ENCODE data around the gene CHPF2. TPM values are rescaled to one million over a fixed set of nuclear protein-coding genes. Genes with fewer than 3 reads are reported as not detected.
A peak's percentile ranks its signal among the peaks of the same experiment; 100 is the strongest.

Gene CHPF2
- polyA plus RNA-seq, 3 donors, result 34.4 to 38.0 (median 36.0) TPM

DNA sequence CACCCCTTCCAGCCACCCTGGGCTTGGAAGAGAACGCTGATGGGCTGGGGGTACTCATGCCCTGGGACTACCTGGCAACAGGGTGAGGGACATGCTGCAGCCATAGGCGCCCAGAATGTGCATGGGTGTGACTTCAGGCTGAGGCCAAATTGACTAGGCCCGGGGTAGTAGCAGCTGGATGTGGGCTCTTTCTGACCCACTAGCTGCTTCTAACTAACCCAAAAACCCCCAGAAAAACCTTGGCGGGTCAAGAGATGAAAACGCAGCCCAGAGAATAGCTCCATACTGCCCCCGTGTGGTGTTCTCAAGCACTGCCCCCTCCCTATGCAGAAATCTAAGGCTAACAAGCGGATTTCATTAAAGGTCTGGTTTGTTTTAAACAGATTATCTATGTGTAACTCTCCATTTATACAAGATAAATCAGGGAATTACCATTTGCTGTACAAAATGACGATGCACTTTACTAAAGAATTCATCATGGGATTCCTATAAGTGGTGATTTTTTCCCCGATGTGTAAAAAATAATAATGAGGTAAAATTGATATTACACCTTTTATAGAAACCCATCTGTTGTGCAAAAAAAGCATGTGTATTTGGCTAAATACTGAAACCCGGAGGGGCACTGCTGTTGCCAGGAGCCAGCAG is 12.0 kb downstream of the CHPF2 start:
- WGBS (ENCODE audit: insufficient coverage), result 28% methylated on average over 3 of the region's 10 CpGs
- peaks cover 37 to 47% of the 10 kb centered on the region in 2 donors for H3K36me3 Mint-ChIP-seq
- Histone ChIP-seq H3K27me3 (ENCODE audit: control insufficient read depth in 2 of 2, insufficient read depth in 2 of 2, low read length in 2 of 2) (peaks cover 34 to 46% of the 10 kb centered on the region in 2 donors), H2AFZ (ENCODE audit: insufficient read depth, low read depth, low read length, poor library complexity, severe bottlenecking) (no peak overlapping the region), H3K4me3 (replicated peaks in 1 of 3; ENCODE audit: low read depth in 2 of 3, low read length in 3 of 3) (peak overlapping the region in 1 of 3 experiments; percentile 62), H3K4me2 (replicated peaks; ENCODE audit: extremely low read depth, low read length, poor library complexity, severe bottlenecking) (peak overlapping the region; percentile 66), H3K9me3 (replicated peaks in 1 of 2; ENCODE audit: control insufficient read depth in 1 of 2, insufficient read depth in 1 of 2, low read length in 2 of 2) (peaks cover 0 to 6% of the 10 kb centered on the region in 2 donors), H3K9ac (ENCODE audit: insufficient read depth, low read length, poor library complexity, severe bottlenecking) (no peak overlapping the region), H3K79me2 (ENCODE audit: insufficient read depth, low read length) (no peaks in the 10 kb centered on the region), H3K27ac (ENCODE audit: low read depth in 1 of 2, low read length in 2 of 2) (no peak overlapping the region), H4K20me1 (ENCODE audit: insufficient read depth, low read length) (peaks cover 96% of the 10 kb centered on the region), H3K36me3 (replicated peaks in 1 of 2; ENCODE audit: control insufficient read depth in 1 of 2, insufficient read depth in 2 of 2, low read length in 2 of 2) (peaks cover 25 to 26% of the 10 kb centered on the region in 2 donors), H3K4me1 (ENCODE audit: control insufficient read depth in 1 of 2, insufficient read depth in 2 of 2, low read length in 2 of 2) (peaks cover 41 to 55% of the 10 kb centered on the region in 2 donors)
- intact Hi-C loops (cut with micrococcal nuclease), result no loop called here
- peak overlapping the region in 1 of 2 donors; percentile 90 for H3K4me3 Mint-ChIP-seq
- peaks cover 41 to 68% (median 58%) of the 10 kb centered on the region in 3 donors for H3K27me3 Mint-ChIP-seq (ENCODE audit: low read depth in 3 of 3)
- H3K9me3 Mint-ChIP-seq, result peaks cover 0 to 17% (median 6%) of the 10 kb centered on the region in 7 donors
- H3K27ac Mint-ChIP-seq, result no peak overlapping the region
- DNase-seq, result peak; percentile 49 to 66 (median 54)
- H3K4me1 Mint-ChIP-seq, result peaks cover 53% of the 10 kb centered on the region
- TF ChIP-seq, protein P1, sequence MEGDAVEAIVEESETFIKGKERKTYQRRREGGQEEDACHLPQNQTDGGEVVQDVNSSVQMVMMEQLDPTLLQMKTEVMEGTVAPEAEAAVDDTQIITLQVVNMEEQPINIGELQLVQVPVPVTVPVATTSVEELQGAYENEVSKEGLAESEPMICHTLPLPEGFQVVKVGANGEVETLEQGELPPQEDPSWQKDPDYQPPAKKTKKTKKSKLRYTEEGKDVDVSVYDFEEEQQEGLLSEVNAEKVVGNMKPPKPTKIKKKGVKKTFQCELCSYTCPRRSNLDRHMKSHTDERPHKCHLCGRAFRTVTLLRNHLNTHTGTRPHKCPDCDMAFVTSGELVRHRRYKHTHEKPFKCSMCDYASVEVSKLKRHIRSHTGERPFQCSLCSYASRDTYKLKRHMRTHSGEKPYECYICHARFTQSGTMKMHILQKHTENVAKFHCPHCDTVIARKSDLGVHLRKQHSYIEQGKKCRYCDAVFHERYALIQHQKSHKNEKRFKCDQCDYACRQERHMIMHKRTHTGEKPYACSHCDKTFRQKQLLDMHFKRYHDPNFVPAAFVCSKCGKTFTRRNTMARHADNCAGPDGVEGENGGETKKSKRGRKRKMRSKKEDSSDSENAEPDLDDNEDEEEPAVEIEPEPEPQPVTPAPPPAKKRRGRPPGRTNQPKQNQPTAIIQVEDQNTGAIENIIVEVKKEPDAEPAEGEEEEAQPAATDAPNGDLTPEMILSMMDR (IDR thresholded peaks at IDR 0.05), result peak; percentile 91

DNA sequence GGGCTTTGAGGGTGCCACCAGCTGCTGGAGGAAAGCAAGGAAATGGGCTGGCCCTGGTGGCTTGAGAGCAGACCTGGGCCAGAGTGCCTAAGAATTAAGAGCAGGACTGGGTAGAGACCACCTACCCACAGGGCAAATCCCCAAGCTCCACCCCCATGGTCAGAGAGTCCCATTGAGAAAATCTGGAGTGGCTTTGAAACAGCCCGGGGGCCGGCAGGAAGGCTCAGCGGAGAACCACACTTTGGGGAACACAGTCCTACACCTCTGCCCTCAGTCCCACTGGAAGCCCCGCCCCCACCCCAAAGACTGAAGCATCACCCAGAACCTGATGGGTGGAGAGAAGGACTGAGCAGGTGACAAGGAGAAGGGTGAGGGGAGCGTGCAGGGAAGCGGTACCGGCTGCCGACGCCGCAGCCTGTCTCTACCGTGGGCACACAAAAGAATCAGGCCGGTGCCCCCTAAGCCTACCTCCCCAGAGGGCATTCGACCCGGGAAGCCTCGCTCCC is 12.6 kb downstream of the CHPF2 start:
- peak overlapping the region; percentile 27 to 67 for H3K4me3 Mint-ChIP-seq
- Histone ChIP-seq H3K79me2 (ENCODE audit: insufficient read depth, low read length) (no peaks in the 10 kb centered on the region), H2AFZ (ENCODE audit: insufficient read depth, low read depth, low read length, poor library complexity, severe bottlenecking) (no peak overlapping the region), H4K20me1 (ENCODE audit: insufficient read depth, low read length) (peaks cover 96% of the 10 kb centered on the region), H3K4me3 (replicated peaks in 1 of 3; ENCODE audit: low read depth in 2 of 3, low read length in 3 of 3) (no peak overlapping the region), H3K4me1 (ENCODE audit: control insufficient read depth in 1 of 2, insufficient read depth in 2 of 2, low read length in 2 of 2) (peaks cover 47 to 61% of the 10 kb centered on the region in 2 donors), H3K27ac (ENCODE audit: low read depth in 1 of 2, low read length in 2 of 2) (no peak overlapping the region), H3K9me3 (replicated peaks in 1 of 2; ENCODE audit: control insufficient read depth in 1 of 2, insufficient read depth in 1 of 2, low read length in 2 of 2) (peaks cover 0 to 6% of the 10 kb centered on the region in 2 donors), H3K9ac (ENCODE audit: insufficient read depth, low read length, poor library complexity, severe bottlenecking) (no peak overlapping the region), H3K4me2 (replicated peaks; ENCODE audit: extremely low read depth, low read length, poor library complexity, severe bottlenecking) (peak overlapping the region; percentile 52), H3K36me3 (replicated peaks in 1 of 2; ENCODE audit: control insufficient read depth in 1 of 2, insufficient read depth in 2 of 2, low read length in 2 of 2) (peaks cover 19 to 21% of the 10 kb centered on the region in 2 donors), H3K27me3 (ENCODE audit: control insufficient read depth in 2 of 2, insufficient read depth in 2 of 2, low read length in 2 of 2) (peaks cover 34 to 49% of the 10 kb centered on the region in 2 donors)
- peak overlapping the region in 1 of 7 donors; percentile 18 for H3K27ac Mint-ChIP-seq
- intact Hi-C loops (cut with micrococcal nuclease), result no loop called here
- TF ChIP-seq, protein P1 (IDR thresholded peaks at IDR 0.05), result no peak
- peaks cover 34 to 42% of the 10 kb centered on the region in 2 donors for H3K36me3 Mint-ChIP-seq
- peaks cover 0 to 18% (median 6%) of the 10 kb centered on the region in 7 donors for H3K9me3 Mint-ChIP-seq
- DNase-seq, result no peak
- peaks cover 59% of the 10 kb centered on the region for H3K4me1 Mint-ChIP-seq
- peaks cover 45 to 74% (median 62%) of the 10 kb centered on the region in 3 donors for H3K27me3 Mint-ChIP-seq (ENCODE audit: low read depth in 3 of 3)
- WGBS (ENCODE audit: insufficient coverage), result 2% methylated on average over 4 of the region's 15 CpGs

All from CD14-positive monocyte (primary cell).